Mammary epithelial cell (primary cell): ENCODE data around the gene IL7R.

ENCODE experiments used
- EZH2 ChIP-seq: IDR thresholded peaks from 2 replicates; pipeline ENCODE4 v1.6.1; 2012; ENCODE audit warnings: low read length, inconsistent platforms, borderline replicate concordance
- TF ChIP-seq, protein P1 (sequence below), 2 donors: IDR thresholded peaks in 1 of 2; conservative IDR thresholded peaks in 1 of 2; 2 replicates each; pipeline ENCODE4 v1.5.1; 2011 to 2012; ENCODE audit warnings: inconsistent platforms in 2 of 2, low read length in 2 of 2, mild to moderate bottlenecking in 2 of 2, control low read depth in 1 of 2, low read depth in 1 of 2; ENCODE audit not compliant: insufficient read depth in 1 of 2; ENCODE audit errors: extremely low read depth in 1 of 2

GRCh38 chr5:35835796-35836742 is 20.6 kb upstream of the IL7R start:
- TF ChIP-seq, protein P1, sequence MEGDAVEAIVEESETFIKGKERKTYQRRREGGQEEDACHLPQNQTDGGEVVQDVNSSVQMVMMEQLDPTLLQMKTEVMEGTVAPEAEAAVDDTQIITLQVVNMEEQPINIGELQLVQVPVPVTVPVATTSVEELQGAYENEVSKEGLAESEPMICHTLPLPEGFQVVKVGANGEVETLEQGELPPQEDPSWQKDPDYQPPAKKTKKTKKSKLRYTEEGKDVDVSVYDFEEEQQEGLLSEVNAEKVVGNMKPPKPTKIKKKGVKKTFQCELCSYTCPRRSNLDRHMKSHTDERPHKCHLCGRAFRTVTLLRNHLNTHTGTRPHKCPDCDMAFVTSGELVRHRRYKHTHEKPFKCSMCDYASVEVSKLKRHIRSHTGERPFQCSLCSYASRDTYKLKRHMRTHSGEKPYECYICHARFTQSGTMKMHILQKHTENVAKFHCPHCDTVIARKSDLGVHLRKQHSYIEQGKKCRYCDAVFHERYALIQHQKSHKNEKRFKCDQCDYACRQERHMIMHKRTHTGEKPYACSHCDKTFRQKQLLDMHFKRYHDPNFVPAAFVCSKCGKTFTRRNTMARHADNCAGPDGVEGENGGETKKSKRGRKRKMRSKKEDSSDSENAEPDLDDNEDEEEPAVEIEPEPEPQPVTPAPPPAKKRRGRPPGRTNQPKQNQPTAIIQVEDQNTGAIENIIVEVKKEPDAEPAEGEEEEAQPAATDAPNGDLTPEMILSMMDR (conservative IDR thresholded peaks at IDR 0.05 in 1 of 2, IDR thresholded peaks at IDR 0.05 in 1 of 2; ENCODE audit: extremely low read depth in 1 of 2, insufficient read depth in 1 of 2, low read depth in 1 of 2, low read length in 2 of 2): no peak
- no peak for TF ChIP-seq EZH2
